ENCODE data around the gene ZC3H12D.

ZC3H12D gene

DNA sequence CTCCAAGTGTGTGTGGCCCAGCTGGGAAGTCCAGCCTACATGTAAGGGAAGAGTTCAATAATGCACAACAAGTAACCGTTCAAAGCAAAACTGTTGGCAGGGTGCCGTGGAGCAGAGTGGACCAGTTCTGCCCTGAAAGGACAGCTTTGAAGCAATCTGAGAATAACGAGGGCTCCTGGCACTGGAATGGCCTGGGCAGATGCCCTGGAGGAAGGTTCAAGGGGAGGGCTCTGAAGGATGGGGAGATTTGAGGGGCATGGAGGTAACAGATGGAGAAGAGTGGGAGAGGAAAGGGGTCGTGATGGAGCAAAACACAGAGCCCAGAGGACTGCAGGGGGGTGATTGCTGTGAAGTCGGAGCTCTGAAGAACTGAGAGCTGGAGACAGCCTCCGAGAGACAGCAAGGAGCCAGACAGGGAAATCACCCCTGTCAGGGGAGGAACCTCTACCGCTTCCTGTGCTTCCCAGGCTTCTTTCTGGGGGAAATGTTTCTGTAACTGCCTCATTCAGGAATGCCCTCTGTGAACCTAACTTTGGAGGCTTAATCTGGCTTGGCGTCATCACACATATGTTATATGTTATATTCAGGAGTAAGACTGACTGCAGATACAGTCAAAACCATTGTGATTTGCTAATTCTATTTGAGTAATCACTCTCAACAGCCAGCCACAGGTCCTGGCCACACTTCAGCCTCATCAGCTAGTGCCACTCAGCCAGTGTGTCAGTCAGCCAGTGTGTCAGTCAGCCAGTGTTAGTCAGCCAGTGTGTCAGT lies 41.2 kb downstream of the ZC3H12D start:
- no peak for DNase-seq (ENCODE audit: low read depth in 2 of 2)

- no peak for DNase-seq (ENCODE audit: low read depth in 2 of 2)
These were observed 43.1 kb downstream of the ZC3H12D start for GRCh38 chr6:149441740-149442139.

DNA sequence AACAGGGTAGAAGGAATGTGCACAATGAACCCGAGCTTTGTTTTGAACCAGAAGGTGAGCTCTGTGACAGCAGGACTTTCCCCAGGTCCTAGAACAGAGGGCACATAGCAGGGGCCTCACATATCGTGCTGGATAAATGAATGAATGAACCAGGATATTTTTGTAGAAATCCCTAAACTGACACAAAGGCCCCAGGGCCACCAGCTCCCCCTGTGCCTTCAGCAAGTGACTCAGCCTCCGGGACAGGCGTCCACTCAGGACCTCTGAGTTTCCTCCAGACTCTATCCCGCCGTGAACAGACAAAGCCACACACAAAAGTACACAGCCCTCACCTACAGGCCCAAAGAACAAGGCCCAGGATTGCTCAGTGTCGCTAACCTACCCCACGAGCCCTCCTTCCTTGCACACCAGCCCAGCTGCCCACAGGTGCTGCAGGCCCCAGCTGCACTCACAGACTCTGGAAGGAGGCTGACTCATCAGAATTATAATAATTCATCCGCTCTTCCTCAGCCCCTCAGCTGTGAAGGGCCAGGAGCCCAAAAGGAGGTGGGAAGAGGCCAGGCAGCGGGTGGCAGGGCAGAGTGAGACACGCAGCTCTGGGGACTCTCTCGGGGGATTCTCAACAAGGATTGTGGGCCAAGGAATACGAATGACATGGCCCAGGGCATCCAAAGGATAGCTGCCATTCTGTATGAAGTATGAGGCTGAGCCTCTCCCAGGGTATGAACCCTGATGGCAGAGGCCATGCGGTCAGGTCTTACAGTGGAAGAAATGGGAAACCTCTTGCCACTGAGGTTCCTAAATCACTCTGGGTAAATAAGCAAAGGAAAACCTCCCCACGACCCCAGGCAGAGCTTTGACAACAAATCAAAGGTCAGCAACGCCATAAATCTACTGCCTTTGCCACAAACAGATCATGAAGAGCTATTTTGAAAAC lies 43.8 kb downstream of the ZC3H12D start:
- DNase-seq (ENCODE audit: low read depth in 2 of 2) = no peak

DNA sequence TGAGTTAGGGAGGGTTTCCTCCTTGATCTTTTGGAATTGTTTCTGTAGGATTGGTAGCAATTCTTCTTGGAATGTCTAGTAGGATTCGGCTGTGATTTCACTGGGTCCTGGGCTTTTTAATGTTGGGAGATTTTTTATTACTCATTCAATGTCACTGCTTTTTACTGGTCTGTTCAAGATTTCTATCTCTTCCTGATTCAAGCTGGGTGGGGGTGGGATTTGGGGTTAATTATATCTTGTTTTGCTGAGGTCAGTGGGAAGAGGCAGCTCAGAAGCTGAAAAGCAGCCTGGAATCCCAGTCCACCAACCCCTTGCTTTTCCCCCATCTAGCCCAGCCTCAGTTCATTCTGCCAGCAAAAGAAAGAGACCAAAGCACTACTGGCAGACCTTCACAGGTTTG lies 45.2 kb downstream of the ZC3H12D start:
- DNase-seq (ENCODE audit: low read depth in 2 of 2) = no peak

DNA sequence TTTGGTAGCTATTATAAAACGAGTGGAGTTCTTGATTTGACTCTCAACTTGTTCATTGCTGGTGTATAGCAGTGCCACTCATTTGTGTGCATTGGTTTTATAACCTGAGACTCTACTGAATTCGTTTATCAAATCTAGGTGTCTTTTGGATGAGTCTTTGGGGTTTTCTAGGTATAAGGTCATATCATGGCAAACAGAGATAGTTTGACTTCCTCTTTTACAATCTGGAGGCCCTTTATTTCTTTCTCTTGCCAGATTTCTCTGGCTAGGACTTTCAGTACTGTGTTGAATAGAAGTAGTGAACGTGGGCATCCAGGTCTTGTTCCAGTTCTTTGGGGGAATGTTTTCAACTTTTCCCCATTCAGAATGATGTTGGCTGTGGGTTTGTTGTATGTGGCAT lies 46.0 kb downstream of the ZC3H12D start:
- no peak for DNase-seq (ENCODE audit: low read depth in 2 of 2)

GRCh38 chr6:149437212-149437611 lies 47.6 kb downstream of the ZC3H12D start:
- DNase-seq (ENCODE audit: low read depth in 2 of 2) = no peak

DNA sequence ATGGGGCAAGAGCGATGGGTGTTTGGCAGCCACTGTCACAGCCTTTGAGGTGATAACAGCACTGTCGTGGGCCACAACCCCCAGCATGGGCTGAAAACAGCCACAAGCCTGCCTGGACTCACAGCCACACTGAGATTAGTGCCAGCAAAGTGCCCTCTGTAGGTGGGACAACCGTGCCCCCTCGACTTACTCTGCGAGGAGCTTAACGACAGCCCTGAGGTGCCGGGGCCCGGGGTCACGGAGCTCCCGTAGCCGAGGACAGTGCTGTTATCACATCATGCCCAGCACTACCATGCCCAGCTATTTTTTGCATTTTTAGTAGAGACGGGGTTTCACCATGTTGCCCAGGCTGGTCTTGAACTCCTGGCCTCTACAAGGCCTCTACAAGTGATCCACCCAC lies 48.2 kb downstream of the ZC3H12D start:
- DNase-seq (ENCODE audit: low read depth in 2 of 2) = no peak

- DNase-seq (ENCODE audit: low read depth in 2 of 2) = no peak
These were observed 48.8 kb downstream of the ZC3H12D start for GRCh38 chr6:149435919-149436586.

GRCh38 chr6:149433881-149434280 lies 50.9 kb downstream of the ZC3H12D start:
- no peak for DNase-seq (ENCODE audit: low read depth in 2 of 2)

DNA sequence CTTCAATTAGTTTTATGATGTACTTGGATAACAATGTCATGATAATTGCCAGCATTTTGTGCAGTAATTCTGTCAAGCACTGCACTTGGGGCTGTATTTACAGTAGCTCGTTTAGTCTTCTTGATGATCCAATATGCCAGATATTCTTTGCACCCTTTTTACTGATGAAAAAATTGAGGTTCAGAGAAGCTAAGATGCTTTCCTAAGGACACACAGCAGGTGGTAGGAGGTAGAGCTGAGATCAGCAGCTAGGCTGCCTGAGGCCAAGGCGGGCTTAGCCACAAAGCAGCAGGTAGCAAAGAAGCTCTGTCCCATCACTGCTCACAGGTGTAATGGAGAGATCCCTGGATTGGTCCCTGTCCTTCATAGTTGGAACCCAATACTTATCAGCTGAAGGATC lies 51.4 kb downstream of the ZC3H12D start:
- no peak for DNase-seq (ENCODE audit: low read depth in 2 of 2)

GRCh38 chr6:149431905-149432775 lies 52.7 kb downstream of the ZC3H12D start:
- peak; percentile 78 to 80 for DNase-seq (ENCODE audit: low read depth in 2 of 2)

- no peak for DNase-seq (ENCODE audit: low read depth in 2 of 2)
These were observed 55.1 kb downstream of the ZC3H12D start for GRCh38 chr6:149429427-149430360.

DNA sequence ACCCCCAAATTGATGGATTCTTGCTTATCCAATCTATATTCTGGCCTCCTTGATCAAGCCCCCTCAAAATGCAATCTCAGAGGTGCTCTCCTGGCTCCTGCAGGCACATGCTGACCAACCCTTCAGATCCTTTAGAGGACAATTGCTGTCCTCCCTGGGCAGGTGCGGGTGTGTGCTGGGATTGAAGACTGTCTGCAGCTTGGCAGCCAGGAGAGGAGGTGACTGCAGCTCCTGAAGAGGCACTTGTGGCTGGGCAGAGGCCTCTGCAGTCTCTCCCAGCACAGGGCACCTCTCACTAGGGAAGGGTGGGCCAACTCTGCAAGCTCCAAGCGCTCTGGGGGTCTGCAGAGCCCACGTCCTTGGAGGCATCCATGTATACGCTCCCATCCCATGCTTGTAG lies 56.2 kb downstream of the ZC3H12D start:
- DNase-seq (ENCODE audit: low read depth in 2 of 2) = no peak

DNA sequence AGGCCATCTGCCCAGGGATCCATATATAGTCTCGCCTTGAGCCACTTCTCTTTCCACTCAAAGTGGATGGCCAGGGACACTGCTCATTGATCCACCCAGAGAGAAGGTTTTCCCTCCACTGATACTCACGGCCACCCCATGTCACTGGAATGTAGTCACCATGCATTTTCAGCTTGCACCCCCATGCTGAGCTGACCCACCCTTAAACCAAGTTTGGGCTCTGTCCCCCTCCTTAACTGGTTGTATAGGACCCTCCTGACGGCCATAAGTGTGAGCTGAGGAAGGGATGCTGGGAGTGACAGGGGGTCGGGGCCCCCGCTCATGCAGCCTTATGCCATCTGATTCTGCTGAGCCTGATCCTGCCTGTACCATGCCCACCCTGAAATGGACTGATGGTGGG lies 59.1 kb downstream of the ZC3H12D start:
- DNase-seq (ENCODE audit: low read depth in 2 of 2) = no peak

- DNase-seq (ENCODE audit: low read depth in 2 of 2) = no peak
These were observed 59.6 kb downstream of the ZC3H12D start for GRCh38 chr6:149425224-149425623.

DNA sequence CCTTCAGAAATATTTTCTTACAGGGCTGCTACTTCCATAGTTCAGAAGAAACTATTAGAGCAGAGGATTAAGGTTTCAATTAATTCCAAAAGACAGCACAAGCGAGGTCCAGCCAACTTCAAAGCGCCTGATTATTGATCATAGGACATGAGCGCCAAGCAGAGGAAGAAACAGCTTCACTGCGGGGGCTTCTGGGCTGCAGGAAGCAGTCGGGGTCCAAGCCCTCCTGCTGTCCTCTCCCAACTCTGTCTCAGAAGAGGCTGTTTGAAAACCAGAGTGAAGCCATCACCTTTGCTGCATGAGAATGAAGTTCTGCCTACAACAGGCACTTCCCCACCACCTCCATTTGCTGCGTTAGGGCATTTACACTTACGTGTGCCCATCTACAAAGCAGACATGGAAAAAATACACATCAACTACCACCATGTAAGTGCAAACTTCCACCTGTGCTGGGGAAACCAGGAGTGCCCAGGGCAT lies 60.8 kb downstream of the ZC3H12D start:
- DNase-seq (ENCODE audit: low read depth in 2 of 2) = no peak

DNA sequence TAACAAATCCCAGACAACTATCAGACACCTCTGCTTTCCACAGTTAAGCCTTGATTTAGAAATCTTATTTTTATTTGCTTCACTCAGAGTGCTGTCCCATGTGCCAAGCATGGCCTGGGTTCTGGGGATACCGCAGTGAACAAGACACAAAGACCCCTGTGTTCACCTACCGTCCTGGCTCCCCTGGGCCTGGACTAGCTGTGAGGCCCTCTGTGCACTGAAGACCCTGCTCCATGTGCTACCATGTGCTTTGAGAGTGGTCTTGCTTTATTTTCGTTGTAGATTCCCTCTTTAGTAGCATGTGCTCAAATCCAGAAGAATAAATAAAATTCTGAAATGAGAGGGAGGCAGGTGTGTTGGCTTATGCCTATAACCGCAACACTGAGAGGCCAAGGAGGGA lies 62.2 kb downstream of the ZC3H12D start:
- no peak for DNase-seq (ENCODE audit: low read depth in 2 of 2)

- DNase-seq (ENCODE audit: low read depth in 2 of 2) = no peak
These were observed 63.7 kb downstream of the ZC3H12D start for GRCh38 chr6:149421132-149421531.

GRCh38 chr6:149419696-149420404 lies 65.0 kb downstream of the ZC3H12D start:
- no peak for DNase-seq (ENCODE audit: low read depth in 2 of 2)

Measured in activated CD8-positive, alpha-beta memory T cell treated with anti-CD3 and anti-CD28 coated beads for 4 hours (primary cell).